ENCODE results near the gene RCE1.

DNA sequence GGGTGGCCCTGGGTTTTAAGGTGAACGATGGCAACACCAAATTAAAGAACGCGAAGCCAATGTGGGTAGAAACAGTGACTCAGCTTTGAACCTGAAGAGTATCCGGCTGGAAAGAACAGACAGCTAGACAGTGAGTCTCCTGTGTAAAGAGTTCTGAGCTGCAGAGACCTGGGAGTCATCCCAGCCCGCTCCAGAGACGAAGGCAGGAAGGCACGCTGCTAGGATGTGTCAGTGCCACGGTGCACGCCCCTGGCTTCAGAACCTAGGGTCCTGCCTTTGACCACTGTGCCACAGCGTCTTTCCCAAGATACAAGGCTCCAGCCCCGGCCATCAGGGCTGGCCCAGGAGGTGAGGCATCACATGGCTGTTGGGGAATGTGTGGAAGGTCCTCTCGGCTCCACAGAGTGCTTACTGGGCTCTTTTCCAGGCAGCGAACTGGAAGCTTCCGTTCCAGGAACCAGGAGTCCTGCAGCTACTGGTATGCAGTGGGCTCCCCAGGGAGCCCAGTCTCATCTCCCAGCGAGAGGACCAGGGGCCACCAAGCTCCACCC, 43.5 kb downstream of the RCE1 start:
- TF ChIP-seq POLR2AphosphoS5 (IDR thresholded peaks at IDR 0.05; ENCODE audit: borderline replicate concordance, low read depth, low read length): no peak
- TF ChIP-seq EZH2 (IDR thresholded peaks at IDR 0.05): no peak
- no peak for TF ChIP-seq FOXP2 (optimal IDR thresholded peaks at IDR 0.05; ENCODE audit: control extremely low read depth, extremely low read length, insufficient read depth)

Measured in SK-N-MC (cell line).